HepG2 (cell line): ENCODE measurements around the gene LOC128125822.

ENCODE experiments used
- ATAC-seq: fragments of 200-7000 bp; cut with Tn5 transposase; 3 replicates; pipeline ENCODE4 v1.9.1; 2020; ENCODE audit warnings: mild to moderate bottlenecking, moderate library complexity
- BruUV-seq: library from RNA; stranded (reverse); fragments of 400-500 nt; replicated peaks from 2 replicates; lab custom pipeline; 2021; lab: Mats Ljungman, UMichigan
- CTCF ChIA-PET: fragments of 300-600 bp; formaldehyde crosslinking; extraction: SDS; loops from one replicate; lab custom pipeline; 2021; ENCODE audit warnings: low total read pairs, inconsistent platforms, low intra/inter-chr PET ratio; lab: Yijun Ruan, JAX
- POLR2A ChIA-PET: fragments of 350-600 bp; sonication (Branson Sonifier 250); formaldehyde crosslinking; loops from one replicate; lab custom pipeline; 2020; ENCODE audit warnings: antibody characterized with exemption, inconsistent platforms; lab: Yijun Ruan, JAX
- DNase-seq: peaks from one replicate; pipeline ENCODE4 v3.0.0-alpha.2; 2015; ENCODE audit warnings: low spot score
- FAIRE-seq: peaks from 3 replicates; lab custom pipeline; 2011; peaks lifted over from hg19 to GRCh38; lab: Jason Lieb, UNC
- H2AFZ ChIP-seq: one replicate; pipeline ENCODE4 v1.6.1; 2011; ENCODE audit warnings: low read length, inconsistent platforms
- H3K27ac ChIP-seq: fragments of 300-600 bp; 3 replicates; pipeline ENCODE4 v1.8.0; 2011; ENCODE audit warnings: mixed run types, mild to moderate bottlenecking, mixed read lengths, low read length, inconsistent platforms; ENCODE audit not compliant: insufficient read depth; ENCODE audit errors: extremely low read length
- H3K27me3 ChIP-seq, 2 experiments: fragments of 200-600 bp in 1 of 2; 2 replicates in 1 of 2; 3 replicates in 1 of 2; pipeline versions ENCODE4 v1.6.0 to v1.8.0; 2011; ENCODE audit warnings: low read length in 2 of 2, mild to moderate bottlenecking in 2 of 2, moderate library complexity in 2 of 2, inconsistent platforms in 1 of 2; ENCODE audit not compliant: insufficient read depth in 2 of 2, control insufficient read depth in 1 of 2
- H3K36me3 ChIP-seq, 2 experiments: fragments of 200-600 bp in 1 of 2; replicated peaks in 1 of 2; 2 replicates in 1 of 2; 3 replicates in 1 of 2; pipeline versions ENCODE4 v1.5.1 to v1.8.0; 2011; ENCODE audit warnings: low read length in 2 of 2, inconsistent platforms in 1 of 2; ENCODE audit not compliant: insufficient read depth in 2 of 2, control insufficient read depth in 1 of 2
- H3K4me1 ChIP-seq: 2 replicates; pipeline ENCODE4 v1.5.1; 2012; ENCODE audit warnings: low read length, inconsistent platforms; ENCODE audit not compliant: insufficient read depth
- H3K4me2 ChIP-seq: 2 replicates; pipeline ENCODE4 v1.6.0; 2011; ENCODE audit warnings: low read depth, low read length, inconsistent platforms
- H3K4me3 ChIP-seq, 3 experiments: fragments of 200-600 bp in 1 of 3; sonication (generic), shearing (Covaris generic) in 1 of 3; replicated peaks in 1 of 3; 2 replicates each; pipeline ENCODE4 v1.5.1; 2011 to 2016; ENCODE audit warnings: low read length in 3 of 3, inconsistent platforms in 2 of 3, low read depth in 2 of 3, mild to moderate bottlenecking in 2 of 3, control low read depth in 1 of 3, mixed read lengths in 1 of 3; ENCODE audit not compliant: insufficient read depth in 1 of 3
- H3K79me2 ChIP-seq: one replicate; pipeline ENCODE4 v1.6.1; 2011; ENCODE audit warnings: low read length, inconsistent platforms; ENCODE audit not compliant: insufficient read depth
- H3K9ac ChIP-seq: 2 replicates; pipeline ENCODE4 v1.6.0; 2011; ENCODE audit warnings: mild to moderate bottlenecking, low read depth, low read length, inconsistent platforms; ENCODE audit not compliant: insufficient read depth
- H3K9me3 ChIP-seq: 2 replicates; pipeline ENCODE4 v1.5.1; 2012; ENCODE audit warnings: mild to moderate bottlenecking, low read length
- H4K20me1 ChIP-seq: 2 replicates; pipeline ENCODE4 v1.6.0; 2011; ENCODE audit warnings: inconsistent platforms, mild to moderate bottlenecking, low read length, moderate library complexity; ENCODE audit not compliant: insufficient read depth
- AGO1 ChIP-seq: fragments of 200-400 bp; formaldehyde crosslinking; IDR thresholded peaks from 2 replicates; pipeline ENCODE4 v1.6.1; 2017; ENCODE audit warnings: mild to moderate bottlenecking, low read depth, low read length, moderate library complexity; ENCODE audit not compliant: poor library complexity, severe bottlenecking
- ATRX ChIP-seq: sonication (generic); formaldehyde crosslinking; IDR thresholded peaks from 2 replicates; pipeline ENCODE4 v1.4.0; 2020; ENCODE audit warnings: missing genetic modification reagents, borderline replicate concordance
- BRD4 ChIP-seq: sonication (generic); formaldehyde crosslinking; IDR thresholded peaks from 2 replicates; pipeline ENCODE4 v1.4.0; 2020; ENCODE audit warnings: missing genetic modification reagents
- CREB1 ChIP-seq, 2 experiments: fragments of 450-650 bp in 1 of 2; IDR thresholded peaks; 2 replicates each; pipeline ENCODE4 v1.6.1; 2016 to 2017; ENCODE audit warnings: control low read depth in 1 of 2, mild to moderate bottlenecking in 1 of 2, missing compliant biosample characterization in 1 of 2, missing genetic modification characterization in 1 of 2
- EEA1 ChIP-seq: sonication (generic); formaldehyde crosslinking; IDR thresholded peaks from 2 replicates; pipeline ENCODE4 v1.5.1; 2020; ENCODE audit warnings: mild to moderate bottlenecking, missing genetic modification reagents, borderline replicate concordance
- KDM5A ChIP-seq: fragments of 200-600 bp; sonication (generic); IDR thresholded peaks from 2 replicates; pipeline ENCODE4 v1.7.0; 2018; ENCODE audit warnings: antibody characterized with exemption, mild to moderate bottlenecking, low read length, borderline replicate concordance
- NCOR1 ChIP-seq: fragments of 200-600 bp; sonication (generic); IDR thresholded peaks from 2 replicates; pipeline ENCODE4 v1.7.0; 2017; ENCODE audit warnings: antibody characterized with exemption, low read length, borderline replicate concordance
- PCBP2 ChIP-seq: fragments of 200-400 bp; formaldehyde crosslinking; optimal IDR thresholded peaks from 2 replicates; pipeline ENCODE3; 2018; ENCODE audit warnings: low read length, low read depth; ENCODE audit not compliant: poor library complexity, severe bottlenecking
- POLR2A ChIP-seq, 2 experiments: IDR thresholded peaks; 2 replicates each; pipeline ENCODE4 v1.6.1; 2011; ENCODE audit warnings: low read depth in 2 of 2, low read length in 2 of 2, mild to moderate bottlenecking in 1 of 2, moderate library complexity in 1 of 2; ENCODE audit not compliant: insufficient read depth in 1 of 2
- RBFOX2 ChIP-seq: fragments of 200-400 bp; formaldehyde crosslinking; IDR thresholded peaks from 2 replicates; pipeline ENCODE4 v1.6.1; 2017; ENCODE audit warnings: low read depth, mild to moderate bottlenecking, low read length
- SMAD9 ChIP-seq: sonication (generic); formaldehyde crosslinking; IDR thresholded peaks from 2 replicates; pipeline ENCODE4 v1.5.1; 2020; ENCODE audit warnings: mild to moderate bottlenecking, missing genetic modification reagents
- ZNF20 ChIP-seq: sonication (generic); formaldehyde crosslinking; IDR thresholded peaks from 2 replicates; pipeline ENCODE4 v1.4.0; 2020; ENCODE audit warnings: mild to moderate bottlenecking, moderate library complexity, missing genetic modification reagents
- ZNF569 ChIP-seq: sonication (generic); formaldehyde crosslinking; IDR thresholded peaks from 2 replicates; pipeline ENCODE4 v1.5.0; 2020; ENCODE audit warnings: mild to moderate bottlenecking, missing genetic modification reagents, moderate library complexity, borderline replicate concordance
- ZNF570 ChIP-seq: sonication (generic); formaldehyde crosslinking; IDR thresholded peaks from 2 replicates; pipeline ENCODE4 v1.4.0; 2020; ENCODE audit warnings: mild to moderate bottlenecking, missing genetic modification reagents, borderline replicate concordance
- WGBS: methylation state at CpG from one replicate; pipeline ENCODE4 v1.1.6; 2017; ENCODE audit warnings: low lambda C conversion rate; 5-methylcytosine and 5-hydroxymethylcytosine counted together
- in situ Hi-C: cut with HindIII; loops from 2 replicates; pipeline ENCODE4 v1.10.0; 2017; ENCODE audit warnings: low pct_unique_long_range_greater_than_20kb; ENCODE audit not compliant: extremely low pct_ligation_motif_present
- intact Hi-C: fragments of 100-400 bp; cut with micrococcal nuclease; formaldehyde crosslinking; loops from one replicate; pipeline ENCODE4 v1.10.0; 2022; ENCODE audit not compliant: unreplicated experiment
- TF ChIP-seq, protein P1 (sequence below): sonication (generic); formaldehyde crosslinking; IDR thresholded peaks from 2 replicates; pipeline ENCODE4 v1.8.1; 2023; ENCODE audit warnings: mild to moderate bottlenecking, moderate library complexity, missing genetic modification reagents
- TF ChIP-seq, protein P2 (sequence below): sonication (generic); formaldehyde crosslinking; IDR thresholded peaks from 2 replicates; pipeline ENCODE4 v1.5.0; 2020; ENCODE audit warnings: mild to moderate bottlenecking, missing genetic modification reagents
- TF ChIP-seq, protein P3 (sequence below): sonication (generic); formaldehyde crosslinking; IDR thresholded peaks from 2 replicates; pipeline ENCODE4 v1.4.0; 2020; ENCODE audit warnings: mild to moderate bottlenecking, missing genetic modification reagents
- TF ChIP-seq, protein P4 (sequence below): sonication (generic); formaldehyde crosslinking; conservative IDR thresholded peaks from 2 replicates; pipeline ENCODE4 v1.8.0; 2022; ENCODE audit warnings: mild to moderate bottlenecking, moderate library complexity, missing genetic modification reagents

Gene LOC128125822

DNA sequence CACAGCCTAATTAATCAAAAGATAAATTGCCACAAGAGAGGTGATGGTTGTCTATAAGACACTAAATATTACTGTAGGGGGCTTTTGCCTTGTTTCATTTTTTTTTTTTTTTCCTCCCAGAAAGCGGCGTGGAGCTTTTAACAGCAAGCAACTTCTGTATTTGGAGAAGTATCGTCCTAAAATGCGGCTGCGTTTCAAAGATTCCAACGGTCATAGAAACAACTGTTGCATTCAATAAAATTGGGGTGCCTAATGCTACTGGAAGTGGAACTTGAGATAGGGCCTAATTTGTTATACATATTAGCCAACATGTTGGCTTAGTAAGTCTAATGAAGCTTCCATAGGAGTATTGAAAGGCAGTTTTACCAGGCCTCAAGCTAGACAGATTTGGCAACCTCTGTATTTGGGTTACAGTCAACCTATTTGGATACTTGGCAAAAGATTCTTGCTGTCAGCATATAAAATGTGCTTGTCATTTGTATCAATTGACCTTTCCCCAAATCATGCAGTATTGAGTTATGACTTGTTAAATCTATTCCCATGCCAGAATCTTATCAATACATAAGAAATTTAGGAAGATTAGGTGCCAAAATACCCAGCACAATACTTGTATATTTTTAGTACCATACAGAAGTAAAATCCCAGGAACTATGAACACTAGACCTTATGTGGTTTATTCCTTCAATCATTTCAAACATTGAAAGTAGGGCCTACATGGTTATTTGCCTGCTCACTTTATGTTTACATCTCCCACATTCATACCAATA lies 7.8 kb downstream of the LOC128125822 start:
- H3K4me2 ChIP-seq: no peak overlapping the region
- intact Hi-C loops: loop anchor here (5.0 kb wide), 1 partner anchor 182 kb away; no protein-coding TSS in a partner anchor
- WGBS: 98% methylated on average over 6 of the region's 6 CpGs
- DNase-seq (no peak), FAIRE-seq (no peak), ATAC-seq (no peak)
- POLR2A ChIA-PET: no interaction called here
- peaks cover 15 to 51% of the 10 kb centered on the region in 2 experiments for H3K36me3 ChIP-seq
- CTCF ChIA-PET: no interaction called here
- no peak overlapping the region for H3K27ac ChIP-seq
- no peaks in the 10 kb centered on the region for H3K27me3 ChIP-seq
- H2AFZ ChIP-seq: no peak overlapping the region
- no peak overlapping the region for H3K4me3 ChIP-seq
- H3K9me3 ChIP-seq: no peaks in the 10 kb centered on the region
- peaks cover 24% of the 10 kb centered on the region for H3K4me1 ChIP-seq
- in situ Hi-C loops: no loop called here
- BruUV-seq: no TSS peak
- peaks cover 36% of the 10 kb centered on the region for H3K79me2 ChIP-seq
- peaks cover 65% of the 10 kb centered on the region for H4K20me1 ChIP-seq
- no peak overlapping the region for H3K9ac ChIP-seq
- TF ChIP-seq POLR2A (IDR thresholded peaks at IDR 0.05; ENCODE audit: insufficient read depth in 1 of 2, low read depth in 2 of 2, low read length in 2 of 2) (peak in 1 of 2 experiments; percentile 26; a peak in 2 of 4 replicates), ZNF570 (CRISPR knock-in tag) (no peak), SMAD9 (CRISPR knock-in tag) (no peak), RBFOX2 (peak; percentile 64; the same call in 1 of the 2 replicates), ZNF20 (CRISPR knock-in tag) (no peak), BRD4 (CRISPR knock-in tag) (no peak), EEA1 (CRISPR knock-in tag) (no peak), KDM5A (0 out of 2 replicates have a peak, but pooled peaks have one; percentile 33), AGO1 (peak; percentile 98), ZNF569 (CRISPR knock-in tag) (no peak), CREB1 (IDR thresholded peaks at IDR 0.05) (no peak), CREB1 (CRISPR knock-in tag; IDR thresholded peaks at IDR 0.05) (peak; percentile 38; the same call in 1 of the 2 replicates), PCBP2 (no peak), NCOR1 (no peak), ATRX (no peak)
- TF ChIP-seq, protein P1, sequence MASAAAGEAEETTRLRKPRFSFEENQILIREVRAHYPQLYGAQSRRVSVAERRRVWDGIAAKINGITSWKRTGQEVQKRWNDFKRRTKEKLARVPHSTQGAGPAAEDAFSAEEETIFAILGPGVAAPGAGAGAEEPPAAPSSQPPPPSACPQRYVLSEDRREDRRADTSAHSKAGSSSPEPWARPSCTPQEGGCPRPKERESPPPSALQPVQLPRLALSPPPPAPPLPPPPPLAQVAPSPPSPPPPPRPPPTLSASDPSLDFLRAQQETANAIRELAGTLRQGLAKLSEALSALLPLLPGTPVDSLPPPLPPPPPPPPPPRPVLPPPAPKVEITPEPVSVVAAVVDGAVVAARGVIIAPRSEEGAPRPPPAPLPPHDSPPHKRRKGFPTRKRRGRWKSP: no peak
- TF ChIP-seq, protein P2, sequence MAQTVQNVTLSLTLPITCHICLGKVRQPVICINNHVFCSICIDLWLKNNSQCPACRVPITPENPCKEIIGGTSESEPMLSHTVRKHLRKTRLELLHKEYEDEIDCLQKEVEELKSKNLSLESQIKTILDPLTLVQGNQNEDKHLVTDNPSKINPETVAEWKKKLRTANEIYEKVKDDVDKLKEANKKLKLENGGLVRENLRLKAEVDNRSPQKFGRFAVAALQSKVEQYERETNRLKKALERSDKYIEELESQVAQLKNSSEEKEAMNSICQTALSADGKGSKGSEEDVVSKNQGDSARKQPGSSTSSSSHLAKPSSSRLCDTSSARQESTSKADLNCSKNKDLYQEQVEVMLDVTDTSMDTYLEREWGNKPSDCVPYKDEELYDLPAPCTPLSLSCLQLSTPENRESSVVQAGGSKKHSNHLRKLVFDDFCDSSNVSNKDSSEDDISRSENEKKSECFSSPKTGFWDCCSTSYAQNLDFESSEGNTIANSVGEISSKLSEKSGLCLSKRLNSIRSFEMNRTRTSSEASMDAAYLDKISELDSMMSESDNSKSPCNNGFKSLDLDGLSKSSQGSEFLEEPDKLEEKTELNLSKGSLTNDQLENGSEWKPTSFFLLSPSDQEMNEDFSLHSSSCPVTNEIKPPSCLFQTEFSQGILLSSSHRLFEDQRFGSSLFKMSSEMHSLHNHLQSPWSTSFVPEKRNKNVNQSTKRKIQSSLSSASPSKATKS: 0 out of 2 replicates have a peak, but pooled peaks have one; percentile 7
- TF ChIP-seq, protein P3, sequence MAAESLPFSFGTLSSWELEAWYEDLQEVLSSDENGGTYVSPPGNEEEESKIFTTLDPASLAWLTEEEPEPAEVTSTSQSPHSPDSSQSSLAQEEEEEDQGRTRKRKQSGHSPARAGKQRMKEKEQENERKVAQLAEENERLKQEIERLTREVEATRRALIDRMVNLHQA: no peak
- TF ChIP-seq, protein P4, sequence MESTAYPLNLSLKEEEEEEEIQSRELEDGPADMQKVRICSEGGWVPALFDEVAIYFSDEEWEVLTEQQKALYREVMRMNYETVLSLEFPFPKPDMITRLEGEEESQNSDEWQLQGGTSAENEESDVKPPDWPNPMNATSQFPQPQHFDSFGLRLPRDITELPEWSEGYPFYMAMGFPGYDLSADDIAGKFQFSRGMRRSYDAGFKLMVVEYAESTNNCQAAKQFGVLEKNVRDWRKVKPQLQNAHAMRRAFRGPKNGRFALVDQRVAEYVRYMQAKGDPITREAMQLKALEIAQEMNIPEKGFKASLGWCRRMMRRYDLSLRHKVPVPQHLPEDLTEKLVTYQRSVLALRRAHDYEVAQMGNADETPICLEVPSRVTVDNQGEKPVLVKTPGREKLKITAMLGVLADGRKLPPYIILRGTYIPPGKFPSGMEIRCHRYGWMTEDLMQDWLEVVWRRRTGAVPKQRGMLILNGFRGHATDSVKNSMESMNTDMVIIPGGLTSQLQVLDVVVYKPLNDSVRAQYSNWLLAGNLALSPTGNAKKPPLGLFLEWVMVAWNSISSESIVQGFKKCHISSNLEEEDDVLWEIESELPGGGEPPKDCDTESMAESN (CRISPR knock-in tag): no peak
